ENCODE results near the gene PTPRK.

DNA sequence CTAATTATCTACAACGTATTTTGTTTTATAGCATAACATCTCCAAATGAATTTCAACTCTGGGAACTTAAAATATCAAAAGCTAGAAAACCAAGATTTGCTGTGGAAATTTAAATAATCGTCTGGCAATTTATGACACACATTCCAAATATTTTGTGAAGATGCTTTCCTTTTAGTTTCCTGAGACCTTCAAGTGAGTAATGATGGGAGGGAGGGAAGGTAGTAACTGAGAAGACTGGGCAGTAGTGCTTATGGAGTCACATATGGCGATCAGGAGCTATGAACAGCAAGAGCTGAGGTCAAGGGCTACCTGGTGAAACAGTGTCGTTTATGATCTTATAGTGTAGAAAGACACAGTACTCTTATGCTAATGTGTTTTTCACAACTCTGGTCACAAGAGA, 441.4 kb downstream of the PTPRK start:
- TF ChIP-seq POLR2A (IDR thresholded peaks at IDR 0.05; ENCODE audit: low read length) (no peak), GATA1 (IDR thresholded peaks at IDR 0.05; ENCODE audit: low read depth, low read length) (no peak)

Measured in erythroblast (primary cell).